Dermis microvascular lymphatic vessel endothelial cell (primary cell): ENCODE results near the gene LRRC52. TPM values are rescaled to one million over a fixed set of nuclear protein-coding genes. Genes with fewer than 3 reads are reported as not detected.

Source experiments
- DNase-seq, 2 donors: peaks; one replicate each; pipeline versions ENCODE4 v3.0.0 to v3.0.0-alpha.2; 2010; ENCODE audit warnings: low read depth in 2 of 2
- total RNA-seq: library from RNA; depleted of rRNA; stranded (reverse); fragments of >200 nt; gene quantifications from 2 replicates; pipeline ENCODE4 v1.2.1, GENCODE V29; 2014

The LRRC52 gene
- total RNA-seq, 1 donor from 2014 or later, result not detected

- no peak for DNase-seq
These were observed 6.3 kb upstream of the LRRC52 start for GRCh38 chr1:165537356-165538109.

DNA sequence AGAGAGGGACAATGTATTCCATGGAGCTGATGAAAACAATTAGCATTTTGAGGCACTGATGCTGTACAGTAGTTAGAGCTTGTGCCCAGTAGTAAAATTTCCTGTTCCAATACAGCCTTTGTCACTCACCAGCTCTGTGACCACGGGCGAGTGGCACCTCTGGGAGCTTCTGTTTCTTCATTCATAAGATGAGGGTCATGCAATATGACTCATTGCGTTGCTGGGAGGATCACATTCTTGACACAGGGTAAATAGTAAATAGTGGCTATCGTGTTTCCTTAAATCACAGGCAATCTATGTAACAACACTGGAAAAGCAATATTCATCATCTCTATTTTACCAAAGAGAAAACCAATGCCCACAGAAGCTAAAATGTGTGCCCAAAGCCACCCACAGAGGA is 4.5 kb upstream of the LRRC52 start:
- DNase-seq, result no peak

DNA sequence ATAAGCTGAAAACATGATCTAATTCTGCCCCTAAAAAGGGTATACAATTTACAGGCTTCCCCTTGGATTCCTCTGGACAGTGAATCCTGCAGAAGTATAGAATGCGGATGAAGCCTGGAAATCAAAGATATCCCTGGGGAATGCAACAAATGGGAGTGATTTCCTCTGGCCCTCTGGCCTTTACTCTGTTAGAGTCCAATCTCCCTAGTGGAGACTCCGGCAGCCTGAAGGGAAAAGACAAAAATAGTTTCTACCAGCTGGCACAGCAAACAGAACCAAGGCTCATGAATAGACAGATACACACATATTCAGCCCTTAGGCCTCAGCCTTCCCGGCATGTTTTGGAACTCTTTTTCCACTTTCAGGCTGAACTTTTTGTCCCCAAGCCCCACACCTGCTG is 3.9 kb upstream of the LRRC52 start:
- no peak for DNase-seq

GRCh38 chr1:165542015-165542631 is 1.7 kb upstream of the LRRC52 start:
- DNase-seq, result no peak

GRCh38 chr1:165542647-165543046 is 1.2 kb upstream of the LRRC52 start:
- DNase-seq, result no peak

DNA sequence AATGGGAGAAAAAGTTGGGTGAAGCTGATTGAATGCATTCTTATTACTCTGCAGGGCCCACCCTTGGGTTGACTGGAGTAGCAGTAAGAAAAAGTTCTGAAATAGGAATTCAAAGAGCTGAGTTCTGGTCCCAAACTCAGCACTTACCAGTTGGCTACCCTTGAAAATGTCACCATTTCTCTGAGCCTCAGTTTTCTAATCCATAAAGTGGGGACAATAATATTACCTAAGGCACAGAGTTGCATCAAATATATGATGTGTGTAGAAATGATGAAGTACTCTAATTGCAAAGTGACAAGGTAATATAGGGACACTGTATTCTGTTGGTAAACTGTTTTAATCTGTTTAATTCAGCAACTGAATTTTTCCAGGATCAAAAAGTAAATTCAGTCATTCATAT is 1.2 kb downstream of the LRRC52 start:
- DNase-seq, result no peak

GRCh38 chr1:165545974-165546373 is 2.2 kb downstream of the LRRC52 start:
- DNase-seq, result no peak

DNA sequence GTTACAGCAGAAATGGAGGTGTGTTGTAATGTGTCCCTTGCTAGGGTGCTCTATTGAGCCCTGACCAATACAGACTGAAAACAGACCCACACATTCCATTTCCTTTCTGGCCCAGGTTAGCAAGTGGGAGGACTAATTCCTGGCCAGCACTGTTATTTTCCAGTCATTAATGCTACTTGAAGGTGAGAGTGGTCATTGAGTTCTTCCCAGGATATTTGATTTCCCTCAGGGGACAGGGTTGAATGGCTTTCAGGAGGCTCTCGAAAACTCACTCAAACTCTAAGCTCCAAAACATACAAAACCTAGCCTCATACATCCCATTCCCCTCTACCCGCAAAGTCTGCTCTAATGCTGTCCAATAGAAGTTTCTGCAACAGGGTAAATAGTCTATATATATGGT is 6.2 kb downstream of the LRRC52 start:
- no peak for DNase-seq

DNA sequence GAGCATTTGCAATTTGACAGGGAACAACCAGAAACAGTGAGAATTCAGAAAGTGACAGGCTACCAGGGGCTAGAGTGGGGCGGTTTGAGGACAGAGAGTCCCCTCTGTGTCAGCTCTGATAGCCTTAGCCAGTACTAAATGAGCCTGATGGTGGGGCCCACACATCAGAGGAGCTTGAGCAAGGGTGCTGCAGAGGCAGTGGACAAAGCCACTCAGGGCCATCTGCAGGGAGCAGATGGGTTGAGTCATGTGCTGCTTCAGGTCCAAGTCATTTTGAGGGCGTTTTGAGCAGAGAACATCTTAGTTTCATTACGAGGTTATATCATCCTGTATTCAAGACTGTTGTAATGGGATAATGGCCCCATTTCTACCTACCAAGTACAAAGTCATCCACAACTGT is 7.7 kb downstream of the LRRC52 start:
- DNase-seq, result no peak

DNA sequence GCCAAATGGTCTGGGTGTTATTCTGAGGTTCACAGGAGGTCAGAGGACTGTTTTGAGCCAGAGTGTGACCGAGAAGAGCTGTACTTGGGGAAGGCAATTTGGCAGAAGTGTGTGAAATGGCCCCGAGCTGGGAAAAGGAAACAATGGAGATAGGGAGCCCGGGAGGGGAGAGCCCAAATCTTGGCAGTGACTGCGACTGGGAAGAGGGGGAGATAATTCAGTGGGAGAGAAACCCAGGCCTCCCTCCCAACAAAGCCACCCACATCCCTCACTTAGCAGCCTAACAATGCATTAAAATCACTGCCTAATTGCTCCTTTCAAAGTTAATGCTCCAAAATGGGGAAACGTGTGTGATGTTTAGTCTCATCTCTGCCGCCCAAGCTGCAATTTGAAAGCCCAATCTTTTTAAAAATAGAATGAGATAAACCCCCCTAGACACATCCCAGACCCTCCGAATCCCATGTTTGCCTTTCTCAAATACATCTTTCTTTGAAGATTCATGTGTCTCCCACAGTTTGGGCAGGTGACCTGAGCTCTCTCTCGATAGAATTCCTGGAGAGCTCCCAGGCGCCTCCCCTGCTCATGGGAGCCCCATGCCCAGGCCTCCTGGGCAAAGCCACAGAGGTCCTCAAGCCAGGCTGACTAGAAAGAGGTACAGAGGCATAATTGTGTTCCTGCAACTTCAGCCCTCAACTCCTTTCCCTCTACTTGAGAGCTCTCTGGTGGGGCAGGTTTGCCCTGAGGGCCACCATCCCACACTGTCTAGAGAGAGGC is 17.3 kb downstream of the LRRC52 start:
- no peak for DNase-seq

DNA sequence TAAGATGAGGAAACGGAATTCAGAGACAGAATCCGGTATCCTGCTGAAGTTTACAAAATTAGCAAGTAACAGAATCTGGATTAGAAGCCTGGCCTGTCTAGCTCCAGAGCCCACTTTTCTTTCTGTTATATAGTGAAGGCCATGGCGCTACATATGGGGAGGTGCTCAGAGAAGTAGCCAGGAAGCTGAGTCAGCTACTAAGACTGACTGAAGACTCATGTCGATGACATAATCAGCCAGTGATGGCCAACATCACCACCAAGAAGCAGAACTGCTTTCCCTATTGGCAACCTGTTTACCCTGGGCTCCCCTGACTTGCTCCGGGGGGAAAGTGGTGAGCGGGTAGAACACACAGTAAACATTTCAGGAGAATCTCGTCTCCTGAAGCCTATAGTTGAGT is 18.8 kb downstream of the LRRC52 start:
- DNase-seq, result no peak

GRCh38 chr1:165563551-165563950 is 19.8 kb downstream of the LRRC52 start:
- no peak for DNase-seq

DNA sequence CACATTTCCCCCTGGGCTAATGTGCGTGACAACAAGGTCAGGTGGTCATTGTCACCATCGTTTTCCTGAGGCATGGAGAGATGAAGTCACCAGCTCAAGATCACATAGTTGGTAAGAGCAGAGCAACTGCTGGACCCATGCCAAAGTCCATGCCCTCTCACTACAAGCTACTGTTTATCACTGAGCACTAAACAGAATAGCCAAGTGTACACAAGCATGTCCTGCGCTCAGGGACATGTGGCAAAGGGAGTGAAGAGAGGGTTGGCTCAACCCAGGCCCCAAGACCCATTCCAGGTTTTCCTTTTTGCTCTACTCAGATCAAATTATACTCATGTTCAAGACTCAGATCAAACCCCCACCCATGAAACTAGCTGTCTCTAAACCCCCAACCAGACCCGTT is 20.8 kb downstream of the LRRC52 start:
- no peak for DNase-seq

- DNase-seq, result no peak
These were observed 22.1 kb downstream of the LRRC52 start for GRCh38 chr1:165565751-165566490.

DNA sequence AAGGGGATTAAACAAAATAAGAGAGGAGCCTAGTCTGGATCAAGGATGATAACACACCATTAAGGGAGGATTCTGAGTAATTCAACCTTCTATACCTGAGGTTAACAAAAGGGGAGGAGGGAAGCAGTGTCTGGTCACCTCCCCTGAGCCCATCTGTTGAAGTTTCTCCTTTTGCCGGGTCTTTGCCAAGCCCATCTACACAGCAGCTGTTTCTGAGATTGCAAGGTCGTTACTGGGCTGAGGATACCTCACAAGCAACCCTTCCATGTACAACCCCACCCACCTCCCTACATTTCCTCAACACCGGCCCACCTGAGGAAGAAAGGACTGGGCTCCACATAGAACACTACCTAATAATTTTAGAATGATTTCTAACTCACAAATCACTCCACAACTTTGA is 26.3 kb downstream of the LRRC52 start:
- no peak for DNase-seq

DNA sequence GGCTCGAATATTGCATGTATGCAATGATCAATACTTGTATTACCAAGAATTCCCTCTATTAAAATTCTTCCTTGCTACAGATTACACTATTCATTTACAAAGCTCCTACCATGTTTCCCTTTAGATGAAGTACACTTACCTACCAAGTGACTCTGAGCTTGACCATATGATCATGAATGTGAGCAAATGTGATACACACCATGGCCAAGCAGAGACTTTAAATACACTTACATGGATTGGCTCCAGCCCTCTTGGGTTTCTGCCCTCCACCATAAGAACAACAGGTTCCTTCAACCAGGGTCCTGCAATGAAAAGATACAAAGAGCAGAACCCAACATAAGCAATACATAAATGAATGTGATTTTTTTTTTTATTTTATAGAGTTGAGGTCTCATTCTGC is 30.0 kb downstream of the LRRC52 start:
- DNase-seq, result no peak

DNA sequence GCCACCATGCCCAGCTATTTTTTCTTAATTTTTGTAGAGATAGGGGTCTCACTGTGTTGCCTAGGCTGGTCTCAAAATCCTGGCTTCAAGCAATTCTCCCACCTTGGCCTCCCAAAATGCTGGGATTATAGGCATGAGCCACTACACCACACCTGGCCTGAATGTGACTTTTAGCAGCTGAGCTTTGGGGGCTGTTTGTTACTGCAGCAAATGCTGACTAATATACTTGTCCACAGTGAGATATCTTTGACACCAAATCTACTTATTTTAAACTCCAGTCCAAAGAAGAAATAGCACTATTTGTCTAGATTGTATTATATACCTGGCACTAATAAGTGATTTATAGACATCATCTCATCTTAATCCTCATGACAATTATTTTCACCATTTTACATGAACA is 30.5 kb downstream of the LRRC52 start:
- DNase-seq, result no peak

DNA sequence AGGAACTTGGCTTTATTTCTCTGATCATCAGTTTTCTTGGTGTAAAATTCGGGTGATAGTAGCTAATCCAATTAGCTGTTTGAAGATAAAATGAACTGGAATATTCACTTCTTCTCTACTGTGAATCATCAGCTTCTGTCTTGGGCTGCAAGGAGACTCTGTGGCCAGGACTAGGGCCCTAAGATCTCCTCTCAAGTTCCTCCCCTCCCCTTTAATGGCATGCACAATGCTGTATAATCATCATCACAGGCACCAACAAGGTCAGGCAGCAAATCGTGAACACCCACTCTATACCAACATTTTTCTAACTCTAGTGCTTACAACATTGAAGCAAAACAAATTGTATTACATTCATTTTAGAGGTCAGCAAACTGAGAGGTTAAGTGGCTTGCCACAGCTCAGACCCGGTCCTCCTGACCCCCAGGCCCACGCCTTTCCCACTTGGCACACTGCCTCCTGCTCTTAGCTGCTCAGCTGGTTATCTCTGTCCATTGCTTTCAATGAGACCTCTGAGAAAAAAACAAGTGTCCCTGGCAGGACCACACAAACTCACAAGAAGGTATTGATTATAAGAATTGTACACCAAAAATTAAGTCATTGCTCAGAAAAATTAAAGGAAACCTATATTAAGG is 31.8 kb downstream of the LRRC52 start:
- no peak for DNase-seq

DNA sequence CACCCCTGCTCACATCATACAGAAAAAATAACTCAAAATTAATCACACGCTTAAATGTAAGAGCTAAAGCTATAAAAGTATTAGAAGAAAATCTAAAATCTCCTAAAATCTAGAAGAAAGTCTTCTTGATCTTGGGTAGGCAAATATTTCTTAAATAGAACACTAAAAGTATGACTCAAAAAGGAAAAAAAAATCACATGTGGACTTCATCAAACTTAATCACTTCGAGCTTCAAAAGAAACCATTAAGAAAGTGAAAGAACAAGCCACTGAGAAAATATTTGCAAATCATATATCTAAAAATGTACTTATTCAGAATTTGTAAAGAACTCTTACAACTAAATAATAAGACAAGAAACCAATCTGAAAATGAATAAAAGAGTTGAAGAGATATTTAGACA is 32.7 kb downstream of the LRRC52 start:
- DNase-seq, result no peak

GRCh38 chr1:165577707-165578106 is 33.9 kb downstream of the LRRC52 start:
- DNase-seq, result no peak
